Right ventricle myocardium inferior (tissue), 1 donor: ENCODE results near the gene OR2W1. TPM values are rescaled to one million over a fixed set of nuclear protein-coding genes. Genes with fewer than 3 reads are reported as not detected.

Experiments used
- ATAC-seq: fragments of 200-7000 bp; cut with Tn5 transposase; one replicate; pipeline ENCODE4 v1.9.1; 2020; ENCODE audit warnings: mild to moderate bottlenecking, moderate library complexity
- DNase-seq: peaks from one replicate; pipeline ENCODE4 v3.0.0; 2021; ENCODE audit errors: missing footprints
- intact Hi-C: fragments of 100-400 bp; cut with DNase I; formaldehyde crosslinking; loops from one replicate; pipeline ENCODE4 v1.11.0; 2022
- total RNA-seq: library from RNA; stranded (reverse); fragmentation: NEBNext Ultra II Directional; extraction: Animal tissue kit (Norgen Biotek cat#: 25700); gene quantifications from one replicate; pipeline ENCODE4 v1.2.1, GENCODE V29; 2021
- donor health status: DM: no; HTN: yes; CAD: no; lungs with severe emphysema.

OR2W1 gene
- total RNA-seq, 1 donor from 2014 or later = not detected

GRCh38 chr6:29008089-29008488 lies 36.9 kb downstream of the OR2W1 start:
- ATAC-seq = no peak
- intact Hi-C loops = no loop called here
- no peak for DNase-seq

- ATAC-seq = peak; percentile 95
- DNase-seq = peak; percentile 77
- intact Hi-C loops = no loop called here
Observed at GRCh38 chr6:29005183-29005885, 39.6 kb downstream of the OR2W1 start, which contains the start of gene ZNF311. Gene ZNF311 (minus strand): TSS chr6:29005315. CDS start chr6:29003954, 1,361 bp downstream.

- intact Hi-C loops = no loop called here
- DNase-seq (no peak), ATAC-seq (no peak)
Observed at GRCh38 chr6:28996844-28997510, 48.0 kb downstream of the OR2W1 start.

- intact Hi-C loops = no loop called here
Observed at GRCh38 chr6:28995093-28995650, 49.8 kb downstream of the OR2W1 start.

More at GRCh38 chr6:28995093-28995650, 49.8 kb downstream of the OR2W1 start:
- ATAC-seq = no peak
- DNase-seq = no peak

Other genes with a start within 250 kb of the OR2W1 start
- gene TRIM27, start 121.2 kb downstream of the OR2W1 start, total RNA-seq = 18.5 TPM
- gene ZNF311, start 39.9 kb downstream of the OR2W1 start, total RNA-seq = 0.35 TPM
- not detected for gene OR2B3, start 42.1 kb upstream of the OR2W1 start, total RNA-seq
- not detected for gene OR2J1, start 54.3 kb upstream of the OR2W1 start, total RNA-seq
- gene OR2J3, start 62.9 kb upstream of the OR2W1 start, total RNA-seq = not detected
- gene OR2J2, start 125.7 kb upstream of the OR2W1 start, total RNA-seq = not detected